Measurements from ENCODE around the gene CSKMT. TPM values are rescaled to one million over a fixed set of nuclear protein-coding genes. Genes with fewer than 3 reads are reported as not detected.
A peak's percentile ranks its signal among the peaks of the same experiment; 100 is the strongest.
"Not testable (repeated sequence)": the region's sequence is repeated elsewhere in the genome, so short reads cannot be mapped to it uniquely, and the experiment has no call there.

Gene CSKMT
- total RNA-seq, 4 donors from 2014 or later = 2.0 to 18.6 (median 7.3) TPM

- H3K36me3 ChIP-seq = peaks cover 0 to 41% of the 10 kb centered on the region in 2 donors
- no peaks in the 10 kb centered on the region for H3K9me3 ChIP-seq
- H3K27me3 ChIP-seq = peaks cover 18% of the 10 kb centered on the region
- 27 to 46% methylated on average over 6 to 9 of the region's 11 CpGs for WGBS, 2 donors (ENCODE audit: low coverage in 1 of 2)
- peaks cover 0 to 36% (median 9%) of the 10 kb centered on the region in 3 donors for H3K4me1 ChIP-seq
- H3K4me3 ChIP-seq = peak within 1 kb of the TSS; percentile 22 to 47
- peak within 1 kb of the TSS; percentile 8 to 88 (median 74) for H3K27ac ChIP-seq
- TF ChIP-seq POLR2AphosphoS5 (IDR thresholded peaks at IDR 0.05) = peak; percentile 77
- TF ChIP-seq EP300 (IDR thresholded peaks at IDR 0.05) = no peak
- TF ChIP-seq POLR2A (IDR thresholded peaks at IDR 0.05) = peak in 1 of 2 donors; percentile 38
- ATAC-seq = peak; percentile 95
Measured at GRCh38 chr11:62689421-62690183, 24.5 kb downstream of the CSKMT start, which contains the start of gene LRRN4CL. TSS of gene LRRN4CL (minus strand) at chr11:62689530. CDS start at chr11:62688508, 1,022 bp downstream.

GRCh38 chr11:62693624-62694023 is 28.5 kb downstream of the CSKMT start:
- not testable (repeated sequence) for H3K9me3 ChIP-seq, H3K4me3 ChIP-seq, H3K27ac ChIP-seq, ATAC-seq, H3K27me3 ChIP-seq
- 71 to 76% methylated on average over 1 to 4 of the region's 4 CpGs for WGBS, 2 donors (ENCODE audit: low coverage in 1 of 2)
- H3K4me1 ChIP-seq = peaks cover 0 to 29% (median 8%) of the 10 kb centered on the region in 3 donors
- peaks cover 0 to 51% of the 10 kb centered on the region in 2 donors for H3K36me3 ChIP-seq

GRCh38 chr11:62694455-62695167 is 29.5 kb downstream of the CSKMT start:
- 38 to 44% methylated on average over 6 to 11 of the region's 14 CpGs for WGBS, 2 donors (ENCODE audit: low coverage in 1 of 2)
- TF ChIP-seq POLR2A (IDR thresholded peaks at IDR 0.05) (no peak), POLR2AphosphoS5 (IDR thresholded peaks at IDR 0.05) (peak; percentile 54), CTCF (IDR thresholded peaks at IDR 0.05) (peak in 3 of 4 experiments; percentile 70 to 83 (median 72)), EP300 (IDR thresholded peaks at IDR 0.05) (no peak)
- H3K9me3 ChIP-seq = no peaks in the 10 kb centered on the region
- H3K27me3 ChIP-seq = no peaks in the 10 kb centered on the region
- H3K4me1 ChIP-seq = peaks cover 0 to 26% (median 8%) of the 10 kb centered on the region in 3 donors
- H3K36me3 ChIP-seq = peaks cover 0 to 51% of the 10 kb centered on the region in 2 donors
- peak overlapping the region in 1 of 4 donors; percentile 24 for H3K27ac ChIP-seq
- H3K4me3 ChIP-seq = no peak overlapping the region
- ATAC-seq = peak; percentile 81

- Histone ChIP-seq H3K27me3 (no peaks in the 10 kb centered on the region), H3K9me3 (no peaks in the 10 kb centered on the region), H3K27ac (no peak overlapping the region), H3K4me3 (no peak overlapping the region), H3K36me3 (peaks cover 0 to 33% of the 10 kb centered on the region in 2 donors), H3K4me1 (peaks cover 0 to 19% (median 13%) of the 10 kb centered on the region in 3 donors)
- no peak for TF ChIP-seq POLR2AphosphoS5 (IDR thresholded peaks at IDR 0.05)
- TF ChIP-seq EP300 (IDR thresholded peaks at IDR 0.05) = no peak
- no peak for TF ChIP-seq POLR2A (IDR thresholded peaks at IDR 0.05)
- TF ChIP-seq CTCF (IDR thresholded peaks at IDR 0.05) = no peak
- 85 to 88% methylated on average over 7 of the region's 11 CpGs for WGBS, 2 donors (ENCODE audit: low coverage in 1 of 2)
- no peak for ATAC-seq
Measured at GRCh38 chr11:62702246-62702645, 37.1 kb downstream of the CSKMT start.

- WGBS, 2 donors (ENCODE audit: low coverage in 1 of 2) = 88% methylated on average over 4 of the region's 4 CpGs; no CpG with 5 or more reads in 1 of the 2 donors
Measured at GRCh38 chr11:62703921-62704320, 38.8 kb downstream of the CSKMT start.

GRCh38 chr11:62705413-62705812 is 40.3 kb downstream of the CSKMT start:
- H3K9me3 ChIP-seq = no peaks in the 10 kb centered on the region
- TF ChIP-seq CTCF (IDR thresholded peaks at IDR 0.05) = no peak
- TF ChIP-seq POLR2AphosphoS5 (IDR thresholded peaks at IDR 0.05) = no peak
- no peak for TF ChIP-seq POLR2A (IDR thresholded peaks at IDR 0.05)
- no peak for TF ChIP-seq EP300 (IDR thresholded peaks at IDR 0.05)
- H3K36me3 ChIP-seq = peaks cover 0 to 27% of the 10 kb centered on the region in 2 donors
- peak overlapping the region; percentile 31 to 95 (median 92) for H3K27ac ChIP-seq
- H3K4me3 ChIP-seq = peak overlapping the region; percentile 40 to 62
- no peak for ATAC-seq
- peaks cover 0 to 46% (median 26%) of the 10 kb centered on the region in 3 donors for H3K4me1 ChIP-seq
- no peaks in the 10 kb centered on the region for H3K27me3 ChIP-seq
- WGBS, 2 donors (ENCODE audit: low coverage in 1 of 2) = 0% methylated on average over 1 of the region's 7 CpGs

More at GRCh38 chr11:62703921-62704320, 38.8 kb downstream of the CSKMT start:
- H3K27ac ChIP-seq, H3K27me3 ChIP-seq, H3K9me3 ChIP-seq, ATAC-seq, H3K4me3 ChIP-seq: not testable (repeated sequence)
- peaks cover 0 to 36% (median 20%) of the 10 kb centered on the region in 3 donors for H3K4me1 ChIP-seq
- H3K36me3 ChIP-seq = peaks cover 0 to 29% of the 10 kb centered on the region in 2 donors
